PC-9 (cell line): Measurements from ENCODE around the gene CFAP119. TPM values are rescaled to one million over a fixed set of nuclear protein-coding genes. Genes with fewer than 3 reads are reported as not detected.

ENCODE experiments used
- BruUV-seq: library from RNA; stranded (reverse); fragments of 400-500 nt; replicated peaks from 2 replicates; lab custom pipeline; 2021; lab: Mats Ljungman, UMichigan
- CTCF ChIA-PET: fragments of 300-600 bp; sonication (Branson Sonifier 250); formaldehyde crosslinking; loops from one replicate; lab custom pipeline; 2022; ENCODE audit warnings: antibody characterized with exemption; lab: Charles Lee
- POLR2A ChIA-PET: fragments of 300-600 bp; sonication (Branson Sonifier 250); formaldehyde crosslinking; loops from one replicate; lab custom pipeline; 2022; ENCODE audit warnings: antibody characterized with exemption; ENCODE audit not compliant: unreplicated experiment; lab: Charles Lee
- DNase-seq, 2 experiments: peaks; one replicate each; pipeline versions ENCODE4 v3.0.0 to v3.0.0-alpha.2; 2015 to 2022; ENCODE audit warnings: mixed read lengths in 1 of 2
- H2AFZ ChIP-seq: fragments of 200-600 bp; sonication (generic); 2 replicates; pipeline ENCODE4 v1.8.1; 2017; ENCODE audit warnings: antibody characterized with exemption
- H3F3A ChIP-seq: fragments of 200-600 bp; sonication (generic); 2 replicates; pipeline ENCODE4 v1.8.1; 2017; ENCODE audit warnings: antibody characterized with exemption, mild to moderate bottlenecking, low read depth; ENCODE audit not compliant: insufficient read depth
- H3K27ac ChIP-seq: fragments of 200-600 bp; sonication (generic); 2 replicates; pipeline ENCODE4 v1.6.1; 2016; ENCODE audit warnings: mixed run types
- H3K27me3 ChIP-seq: fragments of 200-600 bp; sonication (generic); 2 replicates; pipeline ENCODE4 v1.6.1; 2016; ENCODE audit warnings: low read depth, mixed run types; ENCODE audit not compliant: insufficient read depth
- H3K36me3 ChIP-seq: fragments of 200-600 bp; sonication (generic); 2 replicates; pipeline ENCODE4 v1.6.1; 2016; ENCODE audit warnings: low read depth, mixed run types
- H3K4me1 ChIP-seq: fragments of 200-600 bp; sonication (generic); replicated peaks from 2 replicates; pipeline ENCODE4 v1.6.1; 2016; ENCODE audit warnings: mixed run types; ENCODE audit not compliant: insufficient read depth
- H3K4me2 ChIP-seq: fragments of 200-600 bp; sonication (generic); 2 replicates; pipeline ENCODE4 v1.6.1; 2017; ENCODE audit warnings: mixed run types
- H3K4me3 ChIP-seq: fragments of 200-600 bp; sonication (generic); 2 replicates; pipeline ENCODE4 v1.6.1; 2016; ENCODE audit warnings: mixed run types
- H3K79me2 ChIP-seq: fragments of 200-600 bp; sonication (generic); 2 replicates; pipeline ENCODE4 v1.6.1; 2017; ENCODE audit warnings: low read depth, mixed run types
- H3K9me2 ChIP-seq: fragments of 200-600 bp; sonication (generic); 2 replicates; pipeline ENCODE4 v1.8.1; 2017; ENCODE audit warnings: mild to moderate bottlenecking; ENCODE audit not compliant: insufficient read depth
- H3K9me3 ChIP-seq: fragments of 200-600 bp; sonication (generic); 2 replicates; pipeline ENCODE4 v1.8.1; 2016; ENCODE audit warnings: low read depth; ENCODE audit not compliant: insufficient read depth
- H4K20me1 ChIP-seq: fragments of 200-600 bp; sonication (generic); 2 replicates; pipeline ENCODE4 v1.8.1; 2017; ENCODE audit not compliant: insufficient read depth
- EZH2 ChIP-seq: fragments of 200-600 bp; sonication (generic); IDR thresholded peaks from 2 replicates; pipeline ENCODE4 v1.8.0; 2017; ENCODE audit warnings: antibody characterized with exemption, low read depth
- intact Hi-C: fragments of 100-400 bp; cut with micrococcal nuclease; formaldehyde crosslinking; loops from one replicate; pipeline ENCODE4 v1.10.0; 2022; ENCODE audit not compliant: unreplicated experiment
- total RNA-seq: library from RNA; stranded (reverse); gene quantifications from 2 replicates; pipeline ENCODE4 v1.2.3, GENCODE V29; 2021
- TF ChIP-seq, protein P1 (sequence below): fragments of 200-600 bp; sonication (generic); conservative IDR thresholded peaks from 2 replicates; pipeline ENCODE4 v1.6.1; 2017; ENCODE audit warnings: mixed run types, antibody characterized with exemption, mild to moderate bottlenecking, moderate library complexity

The CFAP119 gene
- total RNA-seq, 1 experiment from 2014 or later = 19.9 TPM

DNA sequence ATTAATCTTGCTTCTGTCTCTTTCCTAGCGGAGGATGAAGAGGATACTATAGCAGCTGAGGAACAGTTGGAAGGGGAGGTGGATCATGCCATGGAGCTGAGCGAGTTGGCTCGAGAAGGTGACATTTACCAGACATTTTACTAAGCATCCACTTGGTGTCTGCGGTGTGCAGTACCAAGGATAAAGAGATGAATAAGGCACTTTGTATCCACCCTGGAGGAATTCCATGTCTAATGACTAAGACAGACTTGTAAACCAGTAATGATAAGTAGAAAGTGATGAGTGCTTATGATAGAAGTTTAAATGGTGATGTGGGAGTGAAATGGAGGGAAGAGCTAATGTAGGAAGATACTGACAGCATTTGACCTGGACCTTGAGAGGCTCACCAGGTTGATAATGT, 50.9 kb downstream of the CFAP119 start:
- TF ChIP-seq, protein P1, sequence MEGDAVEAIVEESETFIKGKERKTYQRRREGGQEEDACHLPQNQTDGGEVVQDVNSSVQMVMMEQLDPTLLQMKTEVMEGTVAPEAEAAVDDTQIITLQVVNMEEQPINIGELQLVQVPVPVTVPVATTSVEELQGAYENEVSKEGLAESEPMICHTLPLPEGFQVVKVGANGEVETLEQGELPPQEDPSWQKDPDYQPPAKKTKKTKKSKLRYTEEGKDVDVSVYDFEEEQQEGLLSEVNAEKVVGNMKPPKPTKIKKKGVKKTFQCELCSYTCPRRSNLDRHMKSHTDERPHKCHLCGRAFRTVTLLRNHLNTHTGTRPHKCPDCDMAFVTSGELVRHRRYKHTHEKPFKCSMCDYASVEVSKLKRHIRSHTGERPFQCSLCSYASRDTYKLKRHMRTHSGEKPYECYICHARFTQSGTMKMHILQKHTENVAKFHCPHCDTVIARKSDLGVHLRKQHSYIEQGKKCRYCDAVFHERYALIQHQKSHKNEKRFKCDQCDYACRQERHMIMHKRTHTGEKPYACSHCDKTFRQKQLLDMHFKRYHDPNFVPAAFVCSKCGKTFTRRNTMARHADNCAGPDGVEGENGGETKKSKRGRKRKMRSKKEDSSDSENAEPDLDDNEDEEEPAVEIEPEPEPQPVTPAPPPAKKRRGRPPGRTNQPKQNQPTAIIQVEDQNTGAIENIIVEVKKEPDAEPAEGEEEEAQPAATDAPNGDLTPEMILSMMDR = no peak
- no peak for TF ChIP-seq EZH2
- H4K20me1 ChIP-seq = peaks cover 50% of the 10 kb centered on the region
- no peak for DNase-seq
- H3K27me3 ChIP-seq = no peaks in the 10 kb centered on the region
- H3K79me2 ChIP-seq = peaks cover 27% of the 10 kb centered on the region
- H3K4me2 ChIP-seq = no peak overlapping the region
- BruUV-seq = no TSS peak
- H3K27ac ChIP-seq = no peak overlapping the region
- intact Hi-C loops = no loop called here
- peaks cover 6% of the 10 kb centered on the region for H3K4me1 ChIP-seq
- no peak overlapping the region for H3K4me3 ChIP-seq
- no peaks in the 10 kb centered on the region for H3K9me2 ChIP-seq
- H2AFZ ChIP-seq = no peak overlapping the region
- POLR2A ChIA-PET = interaction anchor here (0.6 kb wide), 1 partner anchor 339 kb away, joined by 4 read pairs; no protein-coding TSS in a partner anchor
- CTCF ChIA-PET = no interaction called here
- H3K36me3 ChIP-seq = peaks cover 83% of the 10 kb centered on the region
- peaks cover 79% of the 10 kb centered on the region for H3F3A ChIP-seq
- no peaks in the 10 kb centered on the region for H3K9me3 ChIP-seq

Other genes starting within 250 kb of the CFAP119 start
- 64.2 and 68.4 TPM in 2 replicates for gene ZNF768, start 235.5 kb downstream of the CFAP119 start, total RNA-seq
- 14.5 and 17.9 TPM in 2 replicates for gene ZNF747, start 227.2 kb downstream of the CFAP119 start, total RNA-seq
- gene ZNF764, start 203.7 kb downstream of the CFAP119 start, total RNA-seq = 12.3 and 12.4 TPM in 2 replicates
- 13.1 and 25.7 TPM in 2 replicates for gene ZNF688, start 190.3 kb downstream of the CFAP119 start, total RNA-seq
- 30.9 and 39.8 TPM in 2 replicates for gene ZNF785, start 176.4 kb downstream of the CFAP119 start, total RNA-seq
- gene ZNF689, start 151.7 kb downstream of the CFAP119 start, total RNA-seq = 9.1 and 10.1 TPM in 2 replicates
- 67.3 and 85.3 TPM in 2 replicates for gene PRR14, start 111.1 kb downstream of the CFAP119 start, total RNA-seq
- 87.5 and 128 TPM in 2 replicates for gene FBRS, start 103.6 kb downstream of the CFAP119 start, total RNA-seq
- gene SRCAP, start 62.9 kb downstream of the CFAP119 start, total RNA-seq = 92.0 and 116 TPM in 2 replicates
- 66.1 and 67.3 TPM in 2 replicates for gene PHKG2, start 13.6 kb downstream of the CFAP119 start, total RNA-seq
- gene RNF40, start 260 bp upstream of the CFAP119 start, total RNA-seq = 149 and 178 TPM in 2 replicates
- 21.7 and 25.6 TPM in 2 replicates for gene ZNF629, start 25.1 kb upstream of the CFAP119 start, total RNA-seq
- gene BCL7C, start 132.0 kb upstream of the CFAP119 start, total RNA-seq = 59.3 and 66.9 TPM in 2 replicates
- 11.6 and 17.0 TPM in 2 replicates for gene CTF1, start 134.6 kb upstream of the CFAP119 start, total RNA-seq
- gene FBXL19, start 161.5 kb upstream of the CFAP119 start, total RNA-seq = 70.8 and 72.7 TPM in 2 replicates
- 40.7 and 43.5 TPM in 2 replicates for gene ORAI3, start 187.0 kb upstream of the CFAP119 start, total RNA-seq
- 29.6 and 33.2 TPM in 2 replicates for gene SETD1A, start 195.7 kb upstream of the CFAP119 start, total RNA-seq
- gene HSD3B7, start 223.1 kb upstream of the CFAP119 start, total RNA-seq = 34.8 and 44.2 TPM in 2 replicates
- gene STX1B, start 248.6 kb upstream of the CFAP119 start, total RNA-seq = 3.9 and 5.6 TPM in 2 replicates